ENCODE results near the gene GATA5. TPM values are rescaled to one million over a fixed set of nuclear protein-coding genes. Genes with fewer than 3 reads are reported as not detected.

The GATA5 gene
- total RNA-seq, 1 donor from 2014 or later, result not detected

DNA sequence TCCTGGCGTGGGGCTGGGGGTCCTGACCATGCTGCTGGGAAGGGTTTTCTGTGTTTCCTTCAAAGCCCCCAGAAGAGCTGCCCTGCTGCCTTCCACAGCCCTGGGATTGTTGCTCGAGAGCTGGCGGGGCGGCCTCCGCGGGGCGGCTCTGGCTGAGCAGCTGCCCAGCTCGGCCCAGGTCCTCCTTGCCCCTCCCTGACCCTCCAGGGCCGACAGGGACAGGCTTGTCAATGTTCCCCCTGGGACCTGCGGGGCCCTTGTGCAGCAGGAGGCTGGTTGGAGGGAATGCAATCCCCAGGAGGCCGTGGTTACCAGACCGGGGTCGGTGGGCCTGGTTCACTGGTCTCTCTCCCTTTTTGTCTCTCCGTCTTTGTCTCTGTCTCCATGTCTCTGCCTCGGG is 19.9 kb downstream of the GATA5 start:
- DNase-seq, result no peak
- Mint-ChIP-seq H3K36me3 (ENCODE audit: low read depth) (no peaks in the 10 kb centered on the region), H3K27ac (no peak overlapping the region), H3K9me3 (no peaks in the 10 kb centered on the region), H3K4me3 (no peak overlapping the region), H3K27me3 (peaks cover 14% of the 10 kb centered on the region), H3K4me1 (no peaks in the 10 kb centered on the region)
- intact Hi-C loops (cut with micrococcal nuclease), result no loop called here
- ChIA-PET CTCF (no interaction called here), POLR2A (no interaction called here)
- no peak for ATAC-seq (ENCODE audit: low read depth)
- TF ChIP-seq CTCF (IDR thresholded peaks at IDR 0.05), result no peak

GRCh38 chr20:62454904-62455636 is 20.7 kb downstream of the GATA5 start:
- no peak for DNase-seq
- ATAC-seq (ENCODE audit: low read depth), result no peak
- intact Hi-C loops (cut with micrococcal nuclease), result no loop called here
- no peak overlapping the region for H3K27ac Mint-ChIP-seq
- H3K4me3 Mint-ChIP-seq, result no peak overlapping the region
- H3K36me3 Mint-ChIP-seq (ENCODE audit: low read depth), result no peaks in the 10 kb centered on the region
- no peaks in the 10 kb centered on the region for H3K9me3 Mint-ChIP-seq
- no peaks in the 10 kb centered on the region for H3K4me1 Mint-ChIP-seq
- TF ChIP-seq CTCF (IDR thresholded peaks at IDR 0.05), result no peak
- ChIA-PET CTCF (no interaction called here), POLR2A (interaction anchor here (1.0 kb wide), 1 partner anchor 66 kb away, joined by 3 read pairs; no protein-coding TSS in a partner anchor)
- H3K27me3 Mint-ChIP-seq, result peaks cover 14% of the 10 kb centered on the region

- no peaks in the 10 kb centered on the region for H3K4me1 Mint-ChIP-seq
- no peaks in the 10 kb centered on the region for H3K9me3 Mint-ChIP-seq
- no peak for TF ChIP-seq CTCF (IDR thresholded peaks at IDR 0.05)
- H3K27ac Mint-ChIP-seq, result no peak overlapping the region
- peaks cover 16% of the 10 kb centered on the region for H3K27me3 Mint-ChIP-seq
- no peak overlapping the region for H3K4me3 Mint-ChIP-seq
- ChIA-PET POLR2A (no interaction called here), CTCF (no interaction called here)
- intact Hi-C loops (cut with micrococcal nuclease), result no loop called here
- no peak for ATAC-seq (ENCODE audit: low read depth)
- no peak for DNase-seq
- H3K36me3 Mint-ChIP-seq (ENCODE audit: low read depth), result no peaks in the 10 kb centered on the region
Measured at GRCh38 chr20:62453186-62453808, 22.5 kb downstream of the GATA5 start.

- no peak for ATAC-seq (ENCODE audit: low read depth)
- DNase-seq, result no peak
- intact Hi-C loops (cut with micrococcal nuclease), result no loop called here
- Mint-ChIP-seq H3K9me3 (no peaks in the 10 kb centered on the region), H3K27me3 (peaks cover 18% of the 10 kb centered on the region), H3K27ac (no peak overlapping the region), H3K4me1 (no peaks in the 10 kb centered on the region), H3K36me3 (ENCODE audit: low read depth) (no peaks in the 10 kb centered on the region), H3K4me3 (no peak overlapping the region)
- TF ChIP-seq CTCF (IDR thresholded peaks at IDR 0.05), result no peak
- CTCF ChIA-PET, result no interaction called here
- POLR2A ChIA-PET, result no interaction called here
Measured at GRCh38 chr20:62452475-62453095, 23.2 kb downstream of the GATA5 start.

DNA sequence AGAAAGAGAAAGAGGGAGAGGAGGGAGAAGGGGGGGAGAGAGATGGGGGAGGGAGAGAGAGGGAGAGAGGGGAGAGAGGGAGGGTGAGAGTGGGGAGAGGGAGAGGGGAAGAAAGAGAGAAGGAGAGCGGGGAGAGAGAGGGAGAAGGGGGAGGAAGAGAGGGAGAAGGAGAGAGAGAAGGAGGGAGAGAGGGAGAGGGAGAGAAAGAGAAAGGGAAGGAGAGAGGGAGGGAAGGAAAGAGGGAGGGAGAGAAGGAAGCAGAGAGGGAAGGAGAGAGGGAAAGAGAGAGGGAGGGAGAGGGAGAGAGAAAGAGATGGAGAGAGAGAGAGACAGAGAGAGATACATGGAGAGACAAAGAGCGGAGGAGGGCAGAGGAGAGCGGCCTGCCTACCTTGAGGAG is 23.8 kb downstream of the GATA5 start:
- peaks cover 17% of the 10 kb centered on the region for H3K27me3 Mint-ChIP-seq
- no peaks in the 10 kb centered on the region for H3K4me1 Mint-ChIP-seq
- DNase-seq, result no peak
- no peaks in the 10 kb centered on the region for H3K36me3 Mint-ChIP-seq (ENCODE audit: low read depth)
- POLR2A ChIA-PET, result no interaction called here
- H3K9me3 Mint-ChIP-seq, result no peaks in the 10 kb centered on the region
- H3K4me3 Mint-ChIP-seq, result no peak overlapping the region
- no peak overlapping the region for H3K27ac Mint-ChIP-seq
- intact Hi-C loops (cut with micrococcal nuclease), result no loop called here
- no peak for TF ChIP-seq CTCF (IDR thresholded peaks at IDR 0.05)
- ATAC-seq (ENCODE audit: low read depth), result no peak
- CTCF ChIA-PET, result no interaction called here
